Eye (tissue), 1 donor: Measurements from ENCODE around the gene LOC128125822.

ENCODE experiments used
- DNase-seq: peaks from one replicate; pipeline ENCODE4 v3.0.0-alpha.2; 2015

The LOC128125822 gene

DNA sequence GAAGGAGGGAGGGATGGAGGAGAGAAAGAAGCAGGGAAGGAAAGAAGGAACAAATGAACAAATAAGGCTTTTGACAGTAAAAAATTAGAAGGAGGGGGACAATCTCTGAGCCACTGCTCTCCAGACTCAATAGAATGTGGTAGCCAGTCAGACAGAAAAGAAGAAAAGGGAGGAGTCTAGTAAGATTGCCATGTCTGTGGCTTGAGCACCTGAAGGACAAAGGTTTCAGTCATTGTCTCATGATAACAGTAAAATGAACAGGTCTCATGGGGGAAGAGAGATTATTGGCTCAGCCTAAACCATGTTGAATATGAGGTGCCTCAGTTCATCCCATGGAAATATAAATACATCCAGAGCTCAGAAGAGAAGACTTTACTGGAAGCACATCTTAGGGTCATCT is 14.0 kb upstream of the LOC128125822 start:
- no peak for DNase-seq

DNA sequence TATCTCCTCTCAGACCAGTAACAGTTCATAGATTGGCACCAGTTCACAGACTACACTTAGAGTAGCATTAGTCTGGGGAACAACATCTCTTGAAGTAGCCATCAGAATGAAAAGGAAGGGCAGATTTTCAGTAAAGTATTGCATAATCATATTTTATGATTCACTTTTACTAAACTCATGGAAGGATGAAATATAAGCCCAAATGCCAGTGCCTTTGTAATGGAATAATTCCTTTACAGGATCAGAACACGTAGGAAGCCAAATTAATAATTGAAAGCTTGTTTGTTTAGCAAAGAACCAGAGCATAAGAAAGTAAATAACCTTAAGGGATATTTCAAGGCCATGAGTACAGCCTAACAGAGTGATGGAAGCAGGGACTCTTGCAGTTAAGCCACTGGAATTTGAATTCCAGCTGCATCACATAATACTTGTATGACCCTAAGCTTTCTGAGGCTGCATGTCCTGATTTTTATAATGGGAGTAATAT is 11.4 kb upstream of the LOC128125822 start:
- DNase-seq: no peak

DNA sequence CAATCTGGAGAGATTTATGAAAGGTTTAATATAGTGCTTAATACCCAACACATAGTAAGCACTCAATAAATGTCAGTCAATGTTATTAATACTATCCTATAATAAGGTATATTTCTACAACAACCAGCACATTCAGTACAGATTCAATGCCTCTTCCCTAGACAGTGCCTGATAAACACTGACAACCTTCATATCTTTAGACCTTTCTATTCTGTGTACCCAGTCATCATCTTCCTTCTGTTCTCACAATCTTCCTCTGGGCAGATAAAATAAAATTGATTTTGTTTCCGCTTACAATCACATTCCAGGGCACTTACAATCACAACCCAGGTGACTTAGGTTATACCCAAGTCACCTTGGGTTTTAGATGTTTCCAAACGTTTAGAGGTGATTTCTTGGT is 11.0 kb upstream of the LOC128125822 start:
- DNase-seq: no peak

DNA sequence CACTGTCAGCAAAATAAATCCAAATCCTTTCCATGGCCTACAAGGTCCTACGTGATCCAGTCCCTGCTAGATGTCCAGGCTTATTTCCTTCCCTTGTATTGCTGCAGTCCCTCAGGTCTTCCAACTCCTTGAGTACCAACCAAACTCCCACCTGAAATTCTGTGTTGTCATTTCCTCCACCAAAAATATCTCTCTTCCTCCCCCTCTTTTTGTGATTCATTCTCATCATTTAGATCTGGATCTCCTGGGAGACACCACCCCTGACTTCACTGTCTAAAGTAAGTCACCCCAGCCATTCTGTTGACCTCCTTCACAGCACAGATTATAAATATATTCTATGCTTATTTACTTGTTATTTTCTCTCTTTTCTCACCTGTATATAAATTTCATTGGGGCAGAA is 9.0 kb upstream of the LOC128125822 start:
- no peak for DNase-seq

DNA sequence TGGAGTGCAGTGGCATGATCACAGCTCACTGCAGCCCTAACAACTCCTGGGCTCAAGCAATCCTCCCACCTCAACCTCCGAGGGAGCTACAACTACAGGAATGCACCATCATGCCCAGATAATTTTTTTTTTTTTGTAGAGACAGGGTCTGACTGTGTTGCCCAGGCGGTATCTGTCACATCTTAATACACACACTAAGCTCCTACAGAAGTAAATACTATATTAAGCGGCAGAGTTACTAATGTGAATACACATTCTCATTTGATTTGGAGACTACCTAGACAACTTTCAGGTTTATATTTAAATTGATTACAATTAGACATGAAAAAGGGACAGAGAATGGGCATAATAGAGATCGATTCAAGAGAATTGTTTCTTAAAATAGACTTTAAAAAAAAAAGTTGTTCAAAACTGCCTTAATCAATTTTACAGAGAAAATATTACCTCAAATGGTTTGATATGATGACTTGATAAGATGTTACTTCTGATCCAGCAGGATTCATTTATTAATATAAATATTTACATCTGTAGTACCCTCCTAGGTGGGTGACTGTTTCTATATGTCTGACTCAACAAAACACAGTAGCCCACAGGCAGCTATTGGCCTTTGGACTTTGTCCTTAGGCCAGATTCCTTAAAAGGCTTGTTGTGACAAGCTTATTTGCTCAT is 7.1 kb upstream of the LOC128125822 start:
- no peak for DNase-seq

DNA sequence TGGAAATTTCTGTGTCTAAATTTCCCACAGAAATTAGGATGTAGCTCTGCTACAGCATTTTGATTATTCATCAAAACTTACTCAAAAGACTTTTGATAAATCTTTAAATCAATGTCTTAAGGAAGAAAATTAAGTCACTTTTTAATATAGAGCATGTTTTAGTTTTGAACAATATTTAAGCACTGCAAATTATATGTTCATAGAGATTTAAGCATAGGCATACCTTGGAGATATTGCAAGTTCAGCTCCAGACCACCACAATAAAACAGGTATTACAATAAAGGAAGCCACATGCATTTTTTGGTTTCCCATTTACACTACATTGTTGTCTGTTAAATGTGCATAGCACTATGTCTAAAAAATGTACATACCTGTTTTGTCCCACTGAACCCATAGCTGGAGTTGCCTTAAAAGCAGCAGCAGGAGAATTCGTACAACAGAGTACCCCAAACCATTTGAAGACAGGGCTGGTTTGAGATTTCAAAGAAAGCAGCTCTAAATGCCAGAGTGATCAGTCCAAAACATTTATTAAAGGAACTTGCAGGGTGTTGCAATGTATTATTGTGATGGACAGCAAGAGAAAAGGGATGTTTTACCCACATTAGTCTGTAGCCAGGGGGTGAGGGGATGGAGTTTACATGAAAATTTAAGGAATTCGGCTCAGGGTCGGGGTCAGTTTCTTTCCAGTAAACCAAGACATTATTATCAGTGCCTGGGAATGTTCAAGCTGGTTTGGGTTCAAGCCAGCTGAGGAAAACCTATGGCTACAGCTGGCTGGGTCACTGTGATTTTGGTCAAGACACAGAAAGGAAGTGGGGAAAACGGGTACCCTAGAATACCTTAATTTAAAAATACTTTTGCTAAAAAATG is 6.3 kb upstream of the LOC128125822 start:
- DNase-seq: no peak

DNA sequence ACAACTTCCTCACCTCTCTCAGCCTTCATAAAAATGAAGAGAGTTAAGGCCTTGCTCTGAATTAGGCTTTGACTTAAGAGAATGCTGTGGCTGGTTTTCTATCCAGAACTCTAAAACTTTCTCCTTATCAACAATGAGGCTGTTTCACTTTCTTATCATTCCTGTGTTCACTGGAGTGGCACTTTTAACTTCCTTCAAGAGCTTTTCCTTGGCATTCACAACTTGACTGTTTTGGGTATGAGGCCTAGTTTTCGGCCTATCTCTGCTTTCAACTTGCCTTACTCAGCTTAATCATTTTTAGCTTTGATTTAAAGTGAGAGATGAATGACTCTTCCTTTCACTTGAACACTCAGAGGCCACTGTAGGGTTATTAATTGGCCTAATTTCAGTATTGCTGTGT is 4.3 kb upstream of the LOC128125822 start:
- DNase-seq: no peak

DNA sequence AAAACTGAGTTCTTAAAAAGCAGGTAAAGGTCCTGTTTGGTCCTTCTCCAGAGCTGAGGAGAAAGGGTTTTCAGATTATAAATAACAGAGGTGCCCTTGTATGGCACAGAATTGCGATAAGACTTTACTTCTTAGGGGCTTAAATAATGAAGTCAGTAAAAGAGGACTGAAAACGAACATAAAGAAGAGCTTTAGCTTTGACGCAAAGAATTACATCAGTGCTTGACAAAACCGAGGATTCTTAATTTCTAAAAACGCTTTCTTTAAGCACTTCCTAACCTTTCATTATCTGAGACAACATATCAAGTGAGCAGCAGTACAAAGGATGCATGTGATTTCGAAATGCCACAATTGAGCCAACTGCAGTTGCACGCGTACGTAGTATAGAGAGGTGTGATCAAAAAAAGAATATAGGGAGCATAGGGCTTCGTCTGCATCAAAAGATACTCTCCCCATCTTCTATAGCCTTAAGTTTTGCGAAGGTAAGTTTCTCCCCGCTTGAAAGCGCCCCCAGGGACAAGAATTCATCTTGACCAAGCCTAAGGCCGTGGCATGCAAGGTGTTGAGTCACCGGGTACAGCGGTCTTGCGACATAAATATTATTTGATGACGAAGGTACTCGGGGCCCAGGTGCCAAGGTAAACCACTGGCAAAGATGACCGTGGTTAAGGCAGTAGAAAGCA is 778 bp upstream of the LOC128125822 start:
- DNase-seq: no peak

DNA sequence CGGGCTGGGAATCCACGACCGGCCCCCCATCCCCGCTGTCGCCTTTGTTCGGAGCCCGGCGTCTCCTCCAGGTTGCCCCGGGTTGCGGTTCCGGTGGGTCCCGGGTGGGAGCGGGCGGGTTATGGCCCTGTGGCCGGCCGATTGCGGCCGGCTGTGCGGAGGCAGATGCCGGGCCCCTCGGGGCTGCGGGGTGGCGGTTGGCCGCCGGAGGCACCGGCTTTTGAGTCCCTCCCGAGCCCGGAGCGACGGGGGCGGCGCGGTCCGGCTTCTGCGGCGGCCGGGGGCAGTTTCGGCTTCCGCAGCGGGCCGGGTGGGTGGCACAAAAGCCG is 431 bp downstream of the LOC128125822 start:
- no peak for DNase-seq

DNA sequence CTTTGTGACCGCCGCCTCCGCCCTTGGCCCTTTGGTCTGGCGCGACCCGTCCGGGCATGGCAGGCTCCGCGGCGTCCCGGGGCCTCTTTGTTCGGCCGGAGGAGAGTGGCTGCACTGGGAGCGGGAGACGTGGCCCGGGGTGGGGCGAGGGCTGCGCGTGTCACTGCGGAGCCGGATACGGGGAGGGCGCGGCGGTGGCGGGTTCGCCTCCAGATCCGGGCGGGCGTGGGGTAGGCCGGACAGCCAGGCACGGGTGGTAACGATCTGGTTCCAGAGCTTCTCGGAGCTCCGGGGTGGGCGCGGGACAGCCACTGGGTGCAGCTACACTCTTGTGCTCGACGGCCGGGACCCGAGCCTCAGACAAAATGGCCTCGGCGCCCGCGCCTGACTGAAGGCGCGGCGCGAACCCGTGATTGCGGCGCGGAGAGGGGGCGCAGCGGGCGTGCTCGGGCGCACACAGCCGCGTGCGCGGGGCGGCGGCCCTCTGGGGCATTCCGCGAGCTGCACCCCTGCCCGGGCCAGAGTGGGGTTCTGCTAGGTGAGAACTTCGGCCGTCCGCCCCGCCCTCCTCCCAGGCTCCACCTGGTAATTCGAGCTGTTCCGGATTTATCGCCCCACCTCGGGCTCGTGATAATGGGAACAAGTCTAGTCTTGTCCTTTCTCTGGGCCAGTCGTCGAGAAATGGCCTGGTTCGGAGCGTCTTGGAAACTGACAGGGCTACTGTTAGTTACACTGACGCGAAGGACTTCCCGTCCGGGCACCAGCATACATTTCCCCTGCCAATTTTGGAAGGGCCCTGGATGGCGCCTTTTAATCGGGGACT is 1.0 kb downstream of the LOC128125822 start:
- peak; percentile 90 for DNase-seq

DNA sequence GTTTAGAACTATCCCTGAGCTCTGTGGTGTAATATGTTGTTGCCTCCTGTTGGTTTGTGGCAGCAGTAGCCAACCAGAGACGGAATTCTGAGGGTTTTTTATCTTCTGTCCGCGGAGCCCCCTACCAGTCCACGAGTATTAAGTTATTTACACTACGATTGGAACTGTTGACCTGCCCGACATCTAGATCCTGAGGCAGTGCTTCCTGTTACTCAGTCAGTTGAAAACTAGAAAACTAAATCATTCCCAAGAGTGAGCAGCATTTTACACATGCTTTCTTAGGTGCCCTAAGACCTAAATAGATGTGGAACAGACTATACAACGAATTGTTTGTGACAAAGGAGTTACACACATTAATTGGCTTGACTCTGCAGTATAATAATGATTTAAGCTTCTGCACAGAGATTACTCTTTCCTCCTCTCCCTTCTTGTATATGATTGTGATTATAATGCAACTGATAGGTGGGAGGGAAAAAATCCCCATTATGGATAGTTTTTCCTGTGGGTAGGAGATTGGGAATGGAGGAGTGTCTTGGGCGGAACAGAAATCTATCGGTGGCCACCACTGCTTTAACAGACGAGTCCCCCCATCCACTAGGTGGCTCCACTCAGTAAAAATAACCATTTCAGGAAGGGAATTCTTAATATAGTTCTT is 1.7 kb downstream of the LOC128125822 start:
- peak; percentile 82 for DNase-seq

DNA sequence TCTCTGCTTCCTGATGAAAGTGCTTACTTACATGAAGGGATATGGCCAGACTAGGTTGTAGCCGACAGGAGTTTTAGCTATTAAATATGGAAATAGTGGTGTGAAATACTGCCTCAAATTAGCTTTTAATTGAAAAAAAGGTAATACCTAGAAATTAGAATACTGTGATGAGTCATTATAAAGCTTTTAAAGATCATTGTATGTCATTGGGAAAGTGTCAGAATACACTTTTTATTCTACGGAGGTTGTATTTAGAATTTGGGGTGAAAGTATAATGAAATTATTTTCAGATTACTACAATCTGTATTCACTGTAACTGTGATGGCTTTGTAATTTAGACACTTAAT is 2.2 kb downstream of the LOC128125822 start:
- DNase-seq: no peak

DNA sequence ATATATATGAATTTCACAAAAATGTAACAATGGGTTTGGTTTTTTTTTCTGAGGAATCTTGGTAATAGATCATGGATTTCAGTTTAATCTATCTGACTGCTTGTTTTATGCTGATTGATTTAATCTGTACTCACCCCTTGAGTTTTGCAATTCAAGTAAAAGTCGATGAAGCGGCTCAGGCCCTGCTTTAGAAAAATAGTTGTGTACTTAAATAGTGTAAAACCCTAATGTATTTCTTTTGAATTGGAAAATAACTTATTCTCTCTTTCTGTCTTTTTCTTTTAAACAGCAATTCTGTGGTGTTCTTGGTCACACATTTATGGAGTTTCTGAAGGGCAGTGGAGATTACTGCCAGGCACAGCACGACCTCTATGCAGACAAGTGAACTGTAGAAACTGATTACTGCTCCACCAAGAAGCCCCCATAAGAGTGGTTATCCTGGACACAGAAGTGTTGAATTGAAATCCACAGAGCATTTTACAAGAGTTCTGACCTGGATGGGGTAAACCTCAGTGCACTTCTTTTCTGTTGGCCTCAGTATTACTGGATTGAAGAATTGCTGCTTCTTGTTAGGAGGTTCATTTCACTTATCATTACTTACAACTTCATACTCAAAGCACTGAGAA is 4.0 kb downstream of the LOC128125822 start:
- no peak for DNase-seq

DNA sequence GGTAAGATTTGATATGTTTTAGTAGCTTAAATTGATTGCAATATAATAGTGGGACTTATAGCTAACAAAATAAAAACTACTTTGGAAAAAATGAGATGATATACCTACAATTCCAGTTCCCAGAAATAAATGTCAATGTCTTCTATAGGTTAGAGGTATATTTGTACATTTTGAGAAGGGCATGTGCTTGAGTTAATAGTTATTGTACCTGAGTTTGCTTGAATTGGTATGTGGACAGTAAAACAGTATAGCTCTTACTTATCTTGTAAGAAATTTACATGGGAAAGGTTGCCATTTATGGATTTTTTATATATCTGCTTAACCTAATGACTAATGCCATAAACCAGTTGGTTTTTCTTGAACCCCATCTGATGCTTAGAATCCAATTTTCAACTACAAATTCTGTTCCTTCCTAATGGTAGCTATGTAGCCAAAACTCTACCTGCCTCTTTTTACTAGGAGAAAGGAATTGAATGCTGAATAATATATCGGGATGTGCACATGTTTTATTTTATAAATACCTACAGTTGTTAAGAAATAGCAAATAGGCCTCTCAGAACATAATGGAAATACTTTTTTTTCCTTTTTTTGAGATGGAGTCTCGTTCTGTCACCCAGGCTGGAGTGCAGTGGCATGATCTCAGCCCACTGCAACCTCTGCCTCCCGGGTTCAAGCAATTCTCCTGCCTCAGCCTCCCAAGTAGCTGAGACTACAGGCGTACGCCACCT is 4.9 kb downstream of the LOC128125822 start:
- no peak for DNase-seq

DNA sequence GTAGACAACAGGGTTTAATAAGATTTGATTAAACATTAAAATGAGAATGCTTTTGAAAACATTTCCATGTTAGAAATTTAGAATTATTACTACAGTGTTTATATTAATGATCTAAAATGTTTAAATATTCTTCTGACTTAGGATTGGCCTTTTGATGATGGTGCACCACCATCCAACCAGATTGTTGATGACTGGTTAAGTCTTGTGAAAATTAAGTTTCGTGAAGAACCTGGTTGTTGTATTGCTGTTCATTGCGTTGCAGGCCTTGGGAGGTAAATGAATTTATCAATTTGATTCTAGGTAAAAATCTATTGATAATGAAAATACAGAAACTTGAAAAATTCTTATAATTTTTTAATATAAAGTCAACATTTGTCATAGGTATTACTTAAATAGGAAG is 6.5 kb downstream of the LOC128125822 start:
- no peak for DNase-seq

DNA sequence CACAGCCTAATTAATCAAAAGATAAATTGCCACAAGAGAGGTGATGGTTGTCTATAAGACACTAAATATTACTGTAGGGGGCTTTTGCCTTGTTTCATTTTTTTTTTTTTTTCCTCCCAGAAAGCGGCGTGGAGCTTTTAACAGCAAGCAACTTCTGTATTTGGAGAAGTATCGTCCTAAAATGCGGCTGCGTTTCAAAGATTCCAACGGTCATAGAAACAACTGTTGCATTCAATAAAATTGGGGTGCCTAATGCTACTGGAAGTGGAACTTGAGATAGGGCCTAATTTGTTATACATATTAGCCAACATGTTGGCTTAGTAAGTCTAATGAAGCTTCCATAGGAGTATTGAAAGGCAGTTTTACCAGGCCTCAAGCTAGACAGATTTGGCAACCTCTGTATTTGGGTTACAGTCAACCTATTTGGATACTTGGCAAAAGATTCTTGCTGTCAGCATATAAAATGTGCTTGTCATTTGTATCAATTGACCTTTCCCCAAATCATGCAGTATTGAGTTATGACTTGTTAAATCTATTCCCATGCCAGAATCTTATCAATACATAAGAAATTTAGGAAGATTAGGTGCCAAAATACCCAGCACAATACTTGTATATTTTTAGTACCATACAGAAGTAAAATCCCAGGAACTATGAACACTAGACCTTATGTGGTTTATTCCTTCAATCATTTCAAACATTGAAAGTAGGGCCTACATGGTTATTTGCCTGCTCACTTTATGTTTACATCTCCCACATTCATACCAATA is 7.8 kb downstream of the LOC128125822 start:
- DNase-seq: no peak

DNA sequence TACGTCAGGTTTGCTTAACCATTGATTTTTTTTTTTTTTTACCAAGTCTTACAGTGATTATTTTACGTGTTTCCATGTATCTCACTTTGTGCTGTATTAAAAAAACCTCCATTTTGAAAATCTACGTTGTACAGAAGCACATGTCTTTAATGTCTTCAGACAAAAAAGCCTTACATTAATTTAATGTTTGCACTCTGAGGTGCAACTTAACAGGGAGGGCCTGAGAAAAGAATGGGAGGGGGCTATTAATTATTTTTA is 8.4 kb downstream of the LOC128125822 start:
- no peak for DNase-seq

DNA sequence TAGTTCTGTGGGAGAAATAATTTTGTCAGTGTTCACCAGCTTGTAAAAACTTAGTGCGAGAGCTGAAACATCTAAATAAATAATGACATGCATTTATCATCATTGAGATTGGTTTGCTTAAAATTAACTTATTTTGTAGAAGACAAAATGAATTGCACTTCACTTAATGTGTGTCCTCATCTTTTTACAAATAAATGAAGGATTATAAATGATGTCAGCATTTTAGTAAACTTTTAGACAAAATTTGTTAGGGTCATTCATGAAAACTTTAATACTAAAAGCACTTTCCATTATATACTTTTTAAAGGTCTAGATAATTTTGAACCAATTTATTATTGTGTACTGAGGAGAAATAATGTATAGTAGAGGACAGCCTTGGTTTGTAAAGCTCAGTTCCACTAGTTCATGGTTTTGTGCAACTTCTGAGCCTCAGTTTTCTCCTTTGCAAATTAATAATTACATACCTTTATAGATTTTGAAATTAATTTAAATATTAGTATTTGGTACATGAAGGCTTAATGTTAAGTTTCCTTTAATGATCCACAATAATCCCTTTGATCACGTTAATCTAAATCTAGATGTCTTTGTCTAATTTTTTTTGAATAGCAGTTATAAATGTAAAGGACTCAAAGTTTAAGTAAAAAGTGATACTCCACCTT is 9.2 kb downstream of the LOC128125822 start:
- DNase-seq: no peak

DNA sequence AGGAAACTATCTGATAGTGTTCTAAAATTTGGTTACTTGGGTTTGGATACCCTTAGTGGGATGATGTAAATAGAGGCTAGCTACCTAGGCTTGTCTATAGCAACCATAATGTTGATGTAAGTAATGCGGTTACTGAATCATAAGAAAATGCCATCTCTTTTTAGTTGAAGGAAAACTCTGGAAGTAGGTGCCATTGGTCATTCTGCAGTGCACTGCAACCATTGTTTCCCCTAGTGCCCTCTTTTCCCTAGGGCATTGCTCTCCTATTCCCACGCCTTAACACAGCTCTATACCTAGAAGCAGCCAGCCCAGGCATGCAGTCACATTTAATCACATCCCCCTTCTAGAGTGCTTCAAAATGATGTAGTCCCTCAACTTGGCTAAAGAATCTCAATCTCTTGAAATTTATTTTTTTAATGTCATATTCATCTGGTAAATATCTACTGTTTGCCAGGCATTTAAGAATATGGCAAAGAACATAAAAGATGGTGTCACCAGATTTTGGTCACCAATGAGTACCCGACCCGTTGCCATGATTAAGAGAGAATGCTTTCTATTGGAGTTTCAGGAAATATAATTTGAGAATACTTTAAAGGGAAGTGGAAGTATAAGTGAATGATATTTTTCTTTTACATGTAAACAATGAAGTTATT is 10.4 kb downstream of the LOC128125822 start:
- DNase-seq: no peak

DNA sequence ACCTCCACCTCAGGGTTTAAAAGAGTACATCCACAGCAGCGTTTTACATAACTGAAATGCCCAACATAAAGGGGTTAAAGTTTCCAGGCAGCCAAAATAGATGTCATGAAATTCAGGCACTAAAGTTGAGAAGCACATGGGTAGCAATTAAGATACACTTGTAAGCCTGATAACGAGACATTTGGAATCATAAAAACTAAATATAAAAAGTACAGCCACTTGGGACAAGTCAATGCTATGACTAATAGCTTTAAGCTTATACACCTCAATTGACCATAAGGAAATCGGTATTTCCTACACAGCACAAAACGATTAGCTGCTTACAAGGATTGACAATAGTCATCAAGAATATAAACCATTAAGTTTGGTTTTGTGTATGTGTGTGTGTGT is 11.8 kb downstream of the LOC128125822 start:
- DNase-seq: no peak
